Measurements from ENCODE around the gene ADH5.

DNA sequence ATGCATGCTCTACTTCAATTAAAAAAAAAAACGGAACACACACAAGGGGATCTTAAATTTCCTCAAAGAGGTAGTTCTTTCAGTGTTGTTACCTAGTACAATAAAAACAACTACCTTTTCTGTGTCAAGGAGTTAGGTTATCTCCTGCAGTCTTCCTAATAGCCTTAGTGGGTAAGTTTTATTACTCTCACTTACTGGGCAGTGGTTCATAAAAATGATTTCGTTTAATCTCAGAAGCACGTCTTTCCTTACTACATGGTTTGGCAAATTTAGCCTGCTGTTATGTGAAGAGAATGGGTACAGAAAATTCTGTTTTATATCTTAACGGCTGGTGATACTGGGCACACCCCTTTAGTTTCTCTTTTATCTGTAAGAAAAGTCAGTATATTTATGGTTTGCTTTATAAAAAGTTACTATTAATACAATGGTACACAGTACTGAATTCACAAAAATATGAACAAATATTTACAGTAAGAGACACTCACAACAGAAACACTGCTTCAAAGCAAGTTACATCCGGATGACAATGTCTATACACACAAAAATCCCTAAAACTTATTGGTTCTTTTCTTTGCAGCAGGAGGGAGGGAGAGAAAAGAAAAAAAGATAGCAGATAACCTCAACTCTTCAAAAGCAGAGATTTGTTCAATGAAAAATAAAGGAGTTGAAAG is 8.8 kb downstream of the ADH5 start:
- TF ChIP-seq, protein P1, sequence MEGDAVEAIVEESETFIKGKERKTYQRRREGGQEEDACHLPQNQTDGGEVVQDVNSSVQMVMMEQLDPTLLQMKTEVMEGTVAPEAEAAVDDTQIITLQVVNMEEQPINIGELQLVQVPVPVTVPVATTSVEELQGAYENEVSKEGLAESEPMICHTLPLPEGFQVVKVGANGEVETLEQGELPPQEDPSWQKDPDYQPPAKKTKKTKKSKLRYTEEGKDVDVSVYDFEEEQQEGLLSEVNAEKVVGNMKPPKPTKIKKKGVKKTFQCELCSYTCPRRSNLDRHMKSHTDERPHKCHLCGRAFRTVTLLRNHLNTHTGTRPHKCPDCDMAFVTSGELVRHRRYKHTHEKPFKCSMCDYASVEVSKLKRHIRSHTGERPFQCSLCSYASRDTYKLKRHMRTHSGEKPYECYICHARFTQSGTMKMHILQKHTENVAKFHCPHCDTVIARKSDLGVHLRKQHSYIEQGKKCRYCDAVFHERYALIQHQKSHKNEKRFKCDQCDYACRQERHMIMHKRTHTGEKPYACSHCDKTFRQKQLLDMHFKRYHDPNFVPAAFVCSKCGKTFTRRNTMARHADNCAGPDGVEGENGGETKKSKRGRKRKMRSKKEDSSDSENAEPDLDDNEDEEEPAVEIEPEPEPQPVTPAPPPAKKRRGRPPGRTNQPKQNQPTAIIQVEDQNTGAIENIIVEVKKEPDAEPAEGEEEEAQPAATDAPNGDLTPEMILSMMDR (conservative IDR thresholded peaks at IDR 0.05; ENCODE audit: low read depth, low read length), result no peak
- no peak for TF ChIP-seq EZH2 (IDR thresholded peaks at IDR 0.05; ENCODE audit: borderline replicate concordance, low read depth, low read length, poor library complexity, severe bottlenecking)
